Vagina (tissue), 2 donors: ENCODE results near the gene SHFL. TPM values are rescaled to one million over a fixed set of nuclear protein-coding genes. Genes with fewer than 3 reads are reported as not detected.

Experiments
- DNase-seq, 2 donors: peaks; one replicate each; pipeline ENCODE4 v3.0.0-alpha.2; 2017; ENCODE audit errors: extremely low spot score in 2 of 2
- H3K27ac ChIP-seq: fragments of 200-600 bp; sonication (generic); one replicate; pipeline ENCODE4 v1.5.1; 2019
- H3K27me3 ChIP-seq: fragments of 200-600 bp; sonication (generic); one replicate; pipeline ENCODE4 v1.5.1; 2019
- H3K36me3 ChIP-seq, 2 donors: fragments of 200-600 bp; sonication (generic); one replicate each; pipeline ENCODE4 v1.5.1; 2017 to 2019
- H3K4me1 ChIP-seq: fragments of 200-600 bp; sonication (generic); one replicate; pipeline ENCODE4 v1.5.1; 2019
- H3K4me3 ChIP-seq, 2 donors: fragments of 200-600 bp; sonication (generic); 1 replicate in 1 of 2; 2 replicates in 1 of 2; pipeline ENCODE4 v1.5.1; 2016 to 2019
- H3K9me3 ChIP-seq: fragments of 200-600 bp; sonication (generic); one replicate; pipeline ENCODE4 v1.5.1; 2019
- CTCF ChIP-seq, 3 experiments: fragments of 450-650 bp in 2 of 3; fragments of 200-600 bp in 1 of 3; sonication (generic) in 1 of 3; IDR thresholded peaks; one replicate each; pipeline ENCODE4 v1.5.1; 2017 to 2019; ENCODE audit warnings: antibody characterized with exemption in 3 of 3, mild to moderate bottlenecking in 2 of 3, moderate library complexity in 2 of 3
- POLR2A ChIP-seq, 2 donors: fragments of 450-650 bp; IDR thresholded peaks; one replicate each; pipeline ENCODE4 v1.6.1; 2017; ENCODE audit warnings: antibody characterized with exemption in 2 of 2, mild to moderate bottlenecking in 2 of 2, moderate library complexity in 2 of 2
- POLR2AphosphoS5 ChIP-seq, 2 donors: sonication (generic); formaldehyde crosslinking; IDR thresholded peaks; one replicate each; pipeline ENCODE4 v1.9.0; 2017; ENCODE audit warnings: antibody characterized with exemption in 2 of 2, mild to moderate bottlenecking in 2 of 2, low read depth in 1 of 2; ENCODE audit not compliant: insufficient read depth in 1 of 2
- intact Hi-C: fragments of 100-400 bp; cut with DNase I; formaldehyde crosslinking; loops from one replicate; pipeline ENCODE4 v1.15.1; 2023
- total RNA-seq: library from RNA; depleted of rRNA; stranded (reverse); fragments of >200 nt; gene quantifications from one replicate; pipeline ENCODE4 v1.2.3, GENCODE V29; 2016

The SHFL gene
- total RNA-seq, 1 donor from 2014 or later: 46.9 TPM

GRCh38 chr19:10043286-10043927 is 42.7 kb upstream of the SHFL start:
- no peaks in the 10 kb centered on the region for H3K4me1 ChIP-seq
- intact Hi-C loops: no loop called here
- H3K9me3 ChIP-seq: peaks cover 30% of the 10 kb centered on the region

GRCh38 chr19:10044390-10044789 is 41.7 kb upstream of the SHFL start:
- intact Hi-C loops: no loop called here
- TF ChIP-seq POLR2A (IDR thresholded peaks at IDR 0.05) (no peak), POLR2AphosphoS5 (IDR thresholded peaks at IDR 0.05; ENCODE audit: insufficient read depth in 1 of 2, low read depth in 1 of 2) (no peak), CTCF (IDR thresholded peaks at IDR 0.05) (no peak)
- Histone ChIP-seq H3K27ac (no peak overlapping the region), H3K4me1 (no peaks in the 10 kb centered on the region), H3K27me3 (no peaks in the 10 kb centered on the region), H3K36me3 (no peaks in the 10 kb centered on the region), H3K9me3 (peaks cover 30% of the 10 kb centered on the region), H3K4me3 (no peak overlapping the region)
- no peak for DNase-seq

More at GRCh38 chr19:10043286-10043927, 42.7 kb upstream of the SHFL start:
- no peak for TF ChIP-seq POLR2AphosphoS5 (IDR thresholded peaks at IDR 0.05; ENCODE audit: insufficient read depth in 1 of 2, low read depth in 1 of 2)
- TF ChIP-seq POLR2A (IDR thresholded peaks at IDR 0.05): no peak
- no peak for TF ChIP-seq CTCF (IDR thresholded peaks at IDR 0.05)
- no peaks in the 10 kb centered on the region for H3K27me3 ChIP-seq
- no peak overlapping the region for H3K27ac ChIP-seq
- H3K36me3 ChIP-seq: no peaks in the 10 kb centered on the region
- H3K4me3 ChIP-seq: no peak overlapping the region
- no peak for DNase-seq

- intact Hi-C loops: no loop called here
- no peaks in the 10 kb centered on the region for H3K4me1 ChIP-seq
- no peaks in the 10 kb centered on the region for H3K36me3 ChIP-seq
- TF ChIP-seq POLR2AphosphoS5 (IDR thresholded peaks at IDR 0.05; ENCODE audit: insufficient read depth in 1 of 2, low read depth in 1 of 2): no peak
- no peak for TF ChIP-seq CTCF (IDR thresholded peaks at IDR 0.05)
- TF ChIP-seq POLR2A (IDR thresholded peaks at IDR 0.05): no peak
- no peak overlapping the region for H3K27ac ChIP-seq
- H3K9me3 ChIP-seq: peaks cover 30% of the 10 kb centered on the region
- no peak for DNase-seq
- no peak overlapping the region for H3K4me3 ChIP-seq
- no peaks in the 10 kb centered on the region for H3K27me3 ChIP-seq
Measured at GRCh38 chr19:10045371-10045770, 40.7 kb upstream of the SHFL start.

- Histone ChIP-seq H3K36me3 (no peaks in the 10 kb centered on the region), H3K27ac (no peak overlapping the region), H3K27me3 (no peaks in the 10 kb centered on the region), H3K4me3 (no peak overlapping the region), H3K4me1 (no peaks in the 10 kb centered on the region), H3K9me3 (no peaks in the 10 kb centered on the region)
- no peak for DNase-seq
- no peak for TF ChIP-seq POLR2A (IDR thresholded peaks at IDR 0.05)
- TF ChIP-seq CTCF (IDR thresholded peaks at IDR 0.05): no peak
- no peak for TF ChIP-seq POLR2AphosphoS5 (IDR thresholded peaks at IDR 0.05; ENCODE audit: insufficient read depth in 1 of 2, low read depth in 1 of 2)
- intact Hi-C loops: no loop called here
Measured at GRCh38 chr19:10049626-10050025, 36.5 kb upstream of the SHFL start.

GRCh38 chr19:10052602-10053360 is 33.3 kb upstream of the SHFL start:
- no peaks in the 10 kb centered on the region for H3K27me3 ChIP-seq
- H3K4me3 ChIP-seq: no peak overlapping the region
- intact Hi-C loops: no loop called here
- no peaks in the 10 kb centered on the region for H3K4me1 ChIP-seq
- no peak for TF ChIP-seq POLR2A (IDR thresholded peaks at IDR 0.05)
- H3K27ac ChIP-seq: no peak overlapping the region
- no peaks in the 10 kb centered on the region for H3K9me3 ChIP-seq
- no peak for DNase-seq
- H3K36me3 ChIP-seq: no peaks in the 10 kb centered on the region
